Measurements from ENCODE around the gene BRPF1. TPM values are rescaled to one million over a fixed set of nuclear protein-coding genes. Genes with fewer than 3 reads are reported as not detected.
A peak's percentile ranks its signal among the peaks of the same experiment; 100 is the strongest.

BRPF1 gene
- total and polyA plus RNA-seq, 10 of the 15 experiments (the other 5 are each of a cell fraction or from before 2014, with no cell fraction given), result 1.2 to 25.3 (median 13.6) TPM

DNA sequence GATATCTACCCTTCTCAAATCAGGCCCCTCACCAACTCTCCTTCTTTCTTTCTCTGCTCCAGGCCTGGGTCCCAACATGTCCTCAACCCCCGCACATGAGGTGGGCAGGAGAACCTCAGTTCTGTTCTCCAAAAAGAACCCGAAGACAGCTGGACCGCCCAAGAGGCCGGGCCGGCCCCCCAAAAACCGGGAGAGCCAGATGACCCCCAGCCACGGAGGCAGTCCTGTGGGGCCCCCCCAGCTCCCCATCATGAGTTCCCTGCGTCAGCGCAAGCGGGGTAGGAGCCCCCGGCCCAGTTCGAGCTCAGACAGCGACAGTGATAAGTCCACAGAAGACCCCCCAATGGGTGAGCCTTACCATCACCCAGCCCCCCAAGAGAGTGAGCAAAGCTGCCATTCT, 12.6 kb downstream of the BRPF1 start (continued):
- no peak for TF ChIP-seq CUX1 (IDR thresholded peaks at IDR 0.05; ENCODE audit: insufficient replicate concordance, low read depth, low read length)
- TF ChIP-seq NBN (IDR thresholded peaks at IDR 0.05), result no peak
- TF ChIP-seq WRNIP1 (IDR thresholded peaks at IDR 0.05; ENCODE audit: borderline replicate concordance, low read depth, low read length), result no peak
- TF ChIP-seq YBX1 (IDR thresholded peaks at IDR 0.05), result no peak
- no peak for TF ChIP-seq NFIC (IDR thresholded peaks at IDR 0.05; ENCODE audit: low read depth, low read length)
- TF ChIP-seq CHD1 (IDR thresholded peaks at IDR 0.05; ENCODE audit: low read depth, low read length), result no peak

DNA sequence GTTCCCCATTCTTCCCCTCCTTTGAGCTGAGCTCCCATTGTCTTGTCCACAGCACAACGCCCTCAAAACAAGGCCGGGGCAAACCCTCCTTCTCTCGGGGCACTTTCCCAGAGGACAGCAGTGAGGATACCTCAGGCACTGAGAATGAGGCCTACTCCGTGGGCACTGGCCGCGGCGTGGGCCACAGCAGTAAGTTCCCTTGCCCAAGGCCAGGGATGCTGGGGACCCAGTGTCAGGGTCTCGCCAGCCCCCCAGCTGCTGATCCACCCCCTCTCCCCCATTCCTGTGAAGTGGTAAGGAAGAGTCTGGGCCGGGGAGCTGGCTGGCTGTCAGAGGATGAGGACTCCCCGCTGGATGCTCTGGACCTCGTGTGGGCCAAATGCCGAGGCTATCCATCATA, 14.0 kb downstream of the BRPF1 start:
- no peaks in the 10 kb centered on the region for H3K9me3 ChIP-seq (replicated peaks; ENCODE audit: control insufficient read depth, insufficient read depth, low read length)
- H3K4me1 ChIP-seq (ENCODE audit: control insufficient read depth, insufficient read depth, low read length), result no peaks in the 10 kb centered on the region
- no peak for TF ChIP-seq BHLHE40 (IDR thresholded peaks at IDR 0.05; ENCODE audit: borderline replicate concordance in 1 of 2, low read depth in 2 of 2, low read length in 1 of 2)
- 0 out of 2 replicates have a peak, but pooled peaks have one; percentile 8 for TF ChIP-seq POLR2A (IDR thresholded peaks at IDR 0.05; ENCODE audit: low read depth, low read length)
- H3K4me2 ChIP-seq (ENCODE audit: control insufficient read depth, insufficient read depth), result no peak overlapping the region
- H3K27me3 ChIP-seq (replicated peaks in 1 of 2; ENCODE audit: control insufficient read depth in 2 of 2, insufficient read depth in 2 of 2, low read length in 1 of 2), result no peaks in the 10 kb centered on the region
- 91% methylated on average over 12 of the region's 12 CpGs for WGBS (ENCODE audit: insufficient coverage, insufficient replicate concordance, low lambda C conversion rate, missing lambda C conversion rate)
- in situ Hi-C loops (cut with MboI) (no loop called here), intact Hi-C loops (cut with micrococcal nuclease; ENCODE audit: unreplicated experiment) (no loop called here)
- CTCF ChIA-PET, result no interaction called here
- peaks cover 37 to 41% of the 10 kb centered on the region in 2 experiments for H3K36me3 ChIP-seq (ENCODE audit: control insufficient read depth in 2 of 2, insufficient read depth in 2 of 2, low read length in 1 of 2)
- no peaks in the 10 kb centered on the region for H4K20me1 ChIP-seq (ENCODE audit: control insufficient read depth, insufficient read depth)
- SMC1A ChIA-PET (ENCODE audit: uncharacterized antibody, unreplicated experiment), result no interaction called here
- RAD21 ChIA-PET (ENCODE audit: unreplicated experiment), result no interaction called here
- no peak for ATAC-seq
- BruUV-seq (replicated peaks), result no TSS peak
- DNase-seq (ENCODE audit: low read depth, low spot score), result no peak
- no peak overlapping the region for H3K4me3 ChIP-seq
- FAIRE-seq, result no peak
- POLR2A ChIA-PET, result no interaction called here
- peaks cover 5% of the 10 kb centered on the region for H3K79me2 ChIP-seq (ENCODE audit: control insufficient read depth, insufficient read depth, low read length)
- H2AFZ ChIP-seq (ENCODE audit: control insufficient read depth, low read depth, low read length), result no peak overlapping the region
- H3K27ac ChIP-seq (ENCODE audit: control insufficient read depth, insufficient read depth), result no peak overlapping the region
- H3K9ac ChIP-seq (ENCODE audit: control insufficient read depth, insufficient read depth, low read length), result no peak overlapping the region

All from GM12878 (cell line).